Measurements from ENCODE around the gene FAM174C.

FAM174C gene

DNA sequence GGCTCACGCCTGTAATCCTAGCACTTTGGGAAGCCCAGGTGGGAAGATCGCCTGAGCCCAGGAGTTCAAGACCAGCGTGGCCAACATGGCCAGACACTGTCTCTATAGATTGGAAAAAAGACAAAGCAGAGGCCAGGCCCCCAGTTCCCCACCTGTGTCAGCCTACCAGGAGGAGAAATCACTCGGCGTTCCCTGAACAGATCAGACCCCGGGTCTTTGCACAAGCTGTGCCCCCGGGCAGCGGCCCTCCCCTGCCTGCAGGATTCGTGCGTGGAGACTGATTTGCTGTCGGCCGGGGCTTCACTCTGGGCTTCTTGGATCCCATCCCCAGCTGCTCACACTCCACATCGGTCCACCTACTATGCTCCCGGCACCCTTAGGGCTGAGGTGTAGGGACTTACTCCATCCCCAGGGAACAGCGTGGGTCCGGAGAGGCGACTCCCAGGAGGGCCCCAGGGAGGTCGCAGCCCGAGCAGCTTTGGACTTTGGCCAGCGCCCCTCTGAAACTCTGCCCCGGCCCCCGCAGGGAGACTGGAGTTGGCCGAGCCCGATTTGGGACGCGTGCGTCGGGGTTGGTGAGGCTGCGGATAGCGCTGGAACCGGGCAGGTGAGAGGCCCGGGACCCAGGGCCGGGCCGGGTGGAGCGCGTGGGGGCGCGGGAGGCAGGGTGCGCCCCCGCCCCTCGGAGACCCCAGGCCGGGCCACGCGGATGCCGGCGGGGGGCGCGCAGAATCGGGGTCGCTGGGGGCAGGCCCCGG, 9.8 kb downstream of the FAM174C start:
- DNase-seq (ENCODE audit: low read depth in 1 of 2, low spot score in 1 of 2): no peak

DNA sequence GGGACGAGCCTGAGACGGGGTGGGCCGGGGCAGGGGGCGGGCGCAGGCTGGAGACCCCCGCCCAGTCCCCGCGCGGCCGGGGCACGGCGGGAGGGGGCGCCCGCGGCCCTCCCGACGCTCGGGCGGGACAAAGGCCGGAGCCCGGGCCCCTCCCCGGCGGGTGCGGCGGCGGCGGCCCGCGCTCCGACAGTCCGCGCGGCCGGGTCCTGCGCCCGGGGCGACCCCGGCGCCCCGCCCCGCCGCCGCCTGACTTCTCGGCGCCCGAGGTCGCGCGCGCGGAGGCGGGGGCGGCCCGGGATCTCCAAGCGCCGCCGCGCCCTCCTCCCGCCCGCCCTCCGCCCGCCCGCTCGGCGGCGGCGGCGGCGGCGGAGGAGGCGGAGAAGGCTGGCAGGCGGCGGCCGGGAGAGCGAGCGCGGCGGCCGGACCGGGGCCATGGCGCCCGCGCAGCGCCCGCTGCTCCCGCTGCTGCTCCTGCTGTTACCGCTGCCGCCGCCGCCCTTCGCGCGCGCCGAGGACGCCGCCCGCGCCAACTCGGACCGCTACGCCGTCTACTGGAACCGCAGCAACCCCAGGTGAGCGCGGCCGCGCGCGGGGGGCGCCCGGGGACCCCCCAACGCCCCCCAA, 10.5 kb downstream of the FAM174C start, which contains the start of gene EFNA2:
TSS of gene EFNA2 (plus strand) at position 137 of the 624 bp plus-strand sequence. CDS start at position 433, 296 bp downstream.
- DNase-seq (ENCODE audit: low read depth in 1 of 2, low spot score in 1 of 2): no peak

DNA sequence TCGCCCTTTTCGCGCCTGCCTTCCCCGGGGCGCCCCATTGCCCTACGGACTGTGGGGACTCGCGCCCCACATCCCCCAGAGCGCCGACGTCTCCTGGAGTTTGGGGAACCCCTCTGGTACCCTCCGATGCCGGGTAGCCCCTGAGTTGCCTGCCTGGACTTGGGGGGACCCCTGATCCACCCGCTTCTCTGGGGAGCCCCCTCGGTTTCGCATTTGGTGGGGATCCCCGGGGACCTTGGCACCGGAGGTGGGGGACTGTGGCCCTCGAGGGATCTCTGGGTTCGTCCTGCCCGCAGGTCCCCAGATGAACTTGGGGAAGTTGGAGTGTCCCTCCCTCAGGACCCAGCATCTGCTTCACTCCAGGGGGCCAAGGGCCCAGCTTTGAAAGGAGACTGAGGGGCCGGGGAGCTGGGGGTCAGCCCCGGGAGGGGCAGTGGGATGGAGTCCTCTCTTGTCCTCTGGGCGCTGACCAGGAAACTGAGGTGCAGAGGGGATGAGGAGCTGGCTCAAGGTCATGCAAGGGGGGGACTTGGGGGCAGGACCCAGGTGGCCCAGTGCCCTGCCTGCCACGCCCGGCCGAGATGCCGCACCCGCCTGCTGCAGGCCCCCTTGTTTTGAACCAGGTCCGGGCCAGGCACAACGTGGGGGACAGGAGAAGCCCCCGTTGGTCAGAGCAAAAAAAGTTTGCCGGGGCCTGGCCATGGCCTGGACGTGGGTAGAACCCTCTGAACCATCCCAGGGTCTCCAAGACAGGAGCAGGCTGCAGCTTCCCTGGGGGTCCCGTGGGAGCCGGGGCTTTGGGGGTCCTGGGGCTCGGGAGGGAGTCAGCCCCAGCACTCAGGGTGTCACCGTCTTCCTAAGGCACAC, 11.4 kb downstream of the FAM174C start:
- no peak for DNase-seq (ENCODE audit: low read depth in 1 of 2, low spot score in 1 of 2)

DNA sequence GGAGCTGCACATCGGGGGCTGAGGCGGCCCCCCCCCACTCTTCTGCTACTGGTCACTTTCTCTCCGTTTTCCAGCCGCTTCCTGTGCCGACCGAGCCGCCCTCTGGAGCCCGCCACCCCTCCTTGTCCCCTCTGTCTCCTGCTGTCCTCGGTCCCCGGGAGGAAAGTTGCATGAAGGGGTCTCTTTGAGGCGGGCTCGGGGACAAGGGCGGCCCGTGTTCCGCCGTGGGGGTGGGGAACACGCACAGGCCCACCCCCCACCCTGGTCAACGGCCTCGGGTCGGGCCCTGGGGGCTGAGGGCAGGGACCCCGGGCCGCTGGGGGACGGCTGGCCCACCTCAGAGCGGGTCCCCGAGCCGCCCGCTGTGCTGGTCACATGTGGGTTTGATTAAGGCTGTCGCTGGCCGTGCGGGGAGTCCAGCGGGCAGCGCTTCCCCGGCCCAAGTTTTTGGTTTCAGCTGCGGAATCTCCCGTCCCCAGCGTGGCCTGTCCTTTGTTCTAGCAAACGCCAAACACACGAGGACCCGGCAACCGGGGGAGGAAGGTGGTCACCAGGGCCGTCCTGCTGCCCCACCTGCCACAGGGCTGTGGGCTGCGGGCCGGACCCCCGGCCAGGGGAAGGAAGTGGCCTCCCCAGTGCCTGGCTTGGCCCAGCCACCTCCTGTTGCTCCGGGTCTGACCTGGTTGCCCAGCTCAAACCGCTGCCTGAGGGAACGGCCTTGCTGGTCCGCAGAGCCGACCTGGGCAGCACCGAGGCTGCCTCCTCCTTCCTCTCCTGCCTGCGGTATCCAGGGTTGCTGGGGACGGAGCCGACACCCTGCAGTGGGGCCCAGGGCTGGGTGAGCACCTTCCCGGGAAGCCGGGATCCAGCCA, 12.3 kb downstream of the FAM174C start:
- no peak for DNase-seq (ENCODE audit: low read depth in 1 of 2, low spot score in 1 of 2)

DNA sequence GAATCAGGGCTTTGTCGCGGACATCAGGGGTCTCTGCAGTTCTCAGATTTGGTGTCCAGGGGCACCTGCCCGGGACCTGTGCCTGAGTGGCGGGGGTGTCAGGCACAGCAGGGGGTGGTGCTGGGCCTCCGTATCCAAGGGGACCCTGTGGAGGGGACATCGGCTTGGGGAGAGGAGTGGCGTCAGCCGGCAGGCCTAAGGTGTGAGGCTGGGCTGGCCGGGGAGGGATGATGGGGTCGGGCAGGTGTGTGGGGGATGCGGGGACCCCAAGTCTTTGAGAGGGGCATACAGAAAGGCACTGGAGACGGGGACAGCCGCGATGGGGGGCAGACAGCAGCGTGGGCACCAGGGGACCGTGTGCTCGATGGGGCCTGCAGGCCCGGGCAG, 12.9 kb downstream of the FAM174C start:
- DNase-seq (ENCODE audit: low read depth in 1 of 2, low spot score in 1 of 2): no peak

DNA sequence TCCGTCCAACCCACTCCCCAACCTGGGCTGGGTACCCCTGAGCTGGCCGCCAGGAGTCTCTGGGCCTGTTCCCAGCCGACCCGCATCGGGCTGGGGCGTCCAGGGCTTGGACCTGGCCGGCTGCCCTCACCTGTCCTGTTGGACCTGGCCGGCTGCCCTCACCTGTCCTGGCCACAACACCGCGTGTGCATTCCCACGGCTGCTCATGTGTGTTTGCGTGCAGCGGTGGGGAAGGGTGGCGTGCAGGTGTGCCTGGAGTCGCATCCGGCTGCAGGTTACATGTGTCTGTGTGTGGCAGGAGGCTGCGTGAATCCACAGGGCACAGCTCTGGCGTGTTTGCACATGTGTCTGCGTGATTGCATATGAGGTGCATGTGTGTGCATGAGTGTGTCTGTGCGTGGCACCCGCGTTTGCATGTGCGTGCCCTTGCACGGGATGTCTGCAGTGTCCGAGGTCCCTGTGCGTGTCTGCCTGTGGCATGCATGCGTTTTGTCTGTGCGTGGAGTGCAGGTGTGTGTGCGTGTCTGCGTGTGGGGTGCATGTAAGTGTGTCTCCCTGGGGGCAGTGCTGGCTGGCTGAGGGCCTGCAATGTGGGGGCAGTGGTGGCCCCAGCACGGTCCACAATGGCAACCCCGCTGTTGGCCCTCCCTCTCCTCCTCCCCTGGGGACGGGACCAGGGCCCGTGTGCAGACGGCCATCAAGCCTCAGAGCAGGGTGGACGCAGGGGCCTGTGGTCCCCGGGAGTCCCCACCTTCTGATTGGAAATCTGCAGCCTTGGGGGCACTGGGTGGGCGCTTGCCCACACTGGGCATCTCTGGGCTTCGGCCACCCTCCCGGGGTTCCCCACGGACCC, 13.7 kb downstream of the FAM174C start:
- DNase-seq (ENCODE audit: low read depth in 1 of 2, low spot score in 1 of 2): no peak

DNA sequence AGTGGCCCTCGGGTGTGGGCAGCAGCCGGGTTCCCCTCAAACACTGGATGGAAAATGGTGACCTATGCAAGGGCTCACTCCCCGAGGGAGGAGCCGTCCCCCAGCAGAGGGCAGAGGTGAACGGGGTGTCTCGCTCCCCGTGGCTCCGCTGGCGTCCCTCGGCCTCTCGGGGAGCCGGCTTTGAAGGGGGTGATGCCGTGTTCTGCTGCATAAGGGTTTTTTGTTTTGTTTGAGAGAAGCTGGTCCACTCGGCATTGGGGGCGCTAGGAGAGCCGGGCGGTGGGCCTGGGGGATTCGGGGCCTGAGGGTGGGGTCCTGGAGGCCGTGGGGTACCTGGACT, 14.3 kb downstream of the FAM174C start:
- DNase-seq (ENCODE audit: low read depth in 1 of 2, low spot score in 1 of 2): no peak

DNA sequence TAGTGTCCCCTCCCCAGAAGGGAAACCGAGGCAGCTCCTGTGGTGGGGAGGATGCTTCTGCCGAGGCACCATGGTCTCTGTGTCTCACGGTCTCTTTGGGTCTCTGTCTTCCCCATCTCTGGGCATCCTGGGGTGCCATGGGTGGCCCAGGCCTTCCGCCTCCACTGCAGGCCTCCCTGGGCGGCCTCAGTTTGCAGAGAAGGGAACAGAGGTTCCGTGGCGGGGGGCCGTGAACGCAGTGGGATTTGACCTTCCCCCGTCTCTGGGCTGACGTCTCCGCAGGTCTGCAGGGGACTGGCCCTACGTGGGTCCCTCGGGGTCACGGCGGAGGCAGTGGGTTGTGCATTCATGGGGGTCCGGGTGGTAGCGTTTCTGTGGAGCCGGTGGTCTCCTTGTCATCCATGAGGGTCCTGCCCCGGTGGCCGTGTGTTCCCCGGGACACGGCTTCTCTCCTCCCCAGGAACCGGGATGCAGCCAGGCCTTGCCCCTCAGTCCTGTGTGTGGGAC, 14.9 kb downstream of the FAM174C start:
- no peak for DNase-seq (ENCODE audit: low read depth in 1 of 2, low spot score in 1 of 2)

DNA sequence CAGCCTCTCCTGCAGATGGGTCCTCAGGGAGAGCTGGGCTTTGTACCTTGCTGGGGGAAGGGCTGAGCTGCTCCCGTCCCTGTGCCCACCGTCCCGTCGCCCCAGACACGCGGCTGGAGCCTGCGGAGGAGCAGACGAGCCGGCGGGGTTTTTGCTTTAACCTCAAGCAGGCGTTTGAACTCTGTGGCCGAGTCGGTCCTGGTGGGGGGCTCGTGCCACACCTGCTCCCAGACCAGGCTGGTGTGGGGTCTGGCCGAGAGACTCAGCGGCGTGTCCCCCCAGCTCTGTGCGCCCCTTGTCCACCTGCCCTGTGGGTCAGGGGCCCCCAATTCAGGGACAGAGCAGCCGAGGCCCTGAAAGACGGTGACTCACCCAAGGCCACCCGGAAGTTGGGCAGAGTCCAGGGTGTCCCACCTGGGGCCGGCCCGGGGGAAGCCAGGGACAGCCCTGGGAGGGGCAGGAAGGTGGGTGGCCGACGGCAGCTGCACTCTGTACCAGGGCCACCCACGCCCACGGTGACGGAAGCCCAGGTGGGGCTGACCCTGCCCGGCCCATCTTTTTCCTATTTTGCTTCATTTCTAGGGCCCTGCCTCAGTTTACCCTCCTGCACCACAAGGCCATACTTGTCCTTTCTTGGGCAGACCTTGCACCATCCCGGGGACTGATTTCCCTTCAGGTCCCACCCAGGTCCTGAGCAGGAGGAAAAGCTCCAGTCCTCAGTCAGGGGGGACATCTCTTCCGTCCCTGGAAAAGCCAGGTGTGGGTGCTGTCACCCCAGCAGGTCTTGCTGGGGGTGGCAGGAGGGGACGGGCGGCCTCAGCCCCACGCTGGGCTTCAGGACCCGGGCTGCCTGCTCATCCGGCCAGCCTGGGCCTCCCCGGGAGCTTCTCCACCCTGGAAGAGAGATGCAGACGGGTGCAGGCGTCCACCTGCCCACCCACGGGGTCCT, 15.6 kb downstream of the FAM174C start:
- no peak for DNase-seq (ENCODE audit: low read depth in 1 of 2, low spot score in 1 of 2)

DNA sequence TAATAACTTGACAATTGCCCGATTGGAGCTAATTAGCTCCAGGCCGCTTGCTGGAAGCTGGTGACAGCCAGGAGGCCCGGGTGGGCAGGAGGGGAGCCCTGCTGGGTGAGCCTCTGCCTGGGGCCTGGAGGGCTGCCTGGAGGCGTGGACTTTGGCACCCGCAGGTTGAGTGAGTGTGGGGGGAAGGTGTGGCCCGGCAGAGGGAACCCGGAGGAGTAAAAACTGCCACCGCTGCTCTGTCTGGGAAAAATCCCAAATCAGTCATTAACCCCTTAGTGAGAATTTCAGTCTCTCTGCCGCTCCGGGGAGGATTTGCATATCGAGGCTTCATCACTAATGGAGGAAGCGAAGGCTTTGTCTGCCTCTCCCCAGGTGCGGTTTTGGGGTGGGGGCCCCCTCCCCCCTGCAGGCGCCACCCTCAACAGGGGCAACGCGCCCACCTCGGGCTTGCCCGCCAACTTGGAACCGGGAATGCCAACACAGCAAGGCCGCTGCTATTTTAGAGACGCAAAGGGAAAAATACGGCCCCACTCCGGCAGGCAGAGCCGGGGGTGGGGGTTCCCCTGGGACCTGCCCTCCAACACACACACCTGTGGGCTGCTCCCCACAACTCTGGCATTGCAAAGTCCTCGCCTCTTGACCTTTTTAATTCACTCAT, 16.6 kb downstream of the FAM174C start:
- DNase-seq (ENCODE audit: low read depth in 1 of 2, low spot score in 1 of 2): no peak

DNA sequence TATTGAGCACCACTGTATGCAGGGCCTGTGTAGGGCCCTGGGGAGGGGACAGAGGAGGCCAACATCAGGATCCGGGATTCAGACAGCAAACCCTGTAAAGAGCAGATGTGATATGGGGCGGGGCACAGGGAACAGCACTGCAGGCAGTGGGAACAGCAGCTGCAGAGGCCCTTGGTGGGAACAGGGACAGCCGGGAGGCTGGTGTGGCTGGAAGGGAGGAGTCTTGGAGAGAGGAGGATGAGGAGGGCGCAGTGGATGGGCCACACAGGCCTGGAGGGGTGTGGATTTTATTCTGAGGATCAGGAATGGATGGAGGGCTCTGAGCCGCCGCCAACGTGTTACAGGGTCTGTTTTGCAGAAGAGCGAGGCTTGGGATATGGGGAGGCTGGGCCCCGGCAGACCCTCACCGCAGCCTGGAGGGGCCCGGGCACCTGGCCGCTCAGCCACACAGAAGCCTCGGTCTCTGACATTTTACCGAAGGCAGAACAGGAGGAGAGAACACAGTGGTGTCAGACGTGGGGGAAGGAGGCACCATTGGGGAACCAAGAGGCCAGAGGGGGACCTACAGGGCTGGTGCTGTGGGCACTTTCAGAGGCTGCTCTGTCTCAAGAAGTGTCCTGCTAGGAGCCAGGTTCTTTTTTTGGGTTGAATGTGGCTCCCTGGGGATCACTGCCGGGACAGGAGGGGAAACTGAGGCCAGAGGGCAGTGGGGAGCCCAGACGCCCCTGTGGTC, 17.3 kb downstream of the FAM174C start:
- DNase-seq (ENCODE audit: low read depth in 1 of 2, low spot score in 1 of 2): no peak

DNA sequence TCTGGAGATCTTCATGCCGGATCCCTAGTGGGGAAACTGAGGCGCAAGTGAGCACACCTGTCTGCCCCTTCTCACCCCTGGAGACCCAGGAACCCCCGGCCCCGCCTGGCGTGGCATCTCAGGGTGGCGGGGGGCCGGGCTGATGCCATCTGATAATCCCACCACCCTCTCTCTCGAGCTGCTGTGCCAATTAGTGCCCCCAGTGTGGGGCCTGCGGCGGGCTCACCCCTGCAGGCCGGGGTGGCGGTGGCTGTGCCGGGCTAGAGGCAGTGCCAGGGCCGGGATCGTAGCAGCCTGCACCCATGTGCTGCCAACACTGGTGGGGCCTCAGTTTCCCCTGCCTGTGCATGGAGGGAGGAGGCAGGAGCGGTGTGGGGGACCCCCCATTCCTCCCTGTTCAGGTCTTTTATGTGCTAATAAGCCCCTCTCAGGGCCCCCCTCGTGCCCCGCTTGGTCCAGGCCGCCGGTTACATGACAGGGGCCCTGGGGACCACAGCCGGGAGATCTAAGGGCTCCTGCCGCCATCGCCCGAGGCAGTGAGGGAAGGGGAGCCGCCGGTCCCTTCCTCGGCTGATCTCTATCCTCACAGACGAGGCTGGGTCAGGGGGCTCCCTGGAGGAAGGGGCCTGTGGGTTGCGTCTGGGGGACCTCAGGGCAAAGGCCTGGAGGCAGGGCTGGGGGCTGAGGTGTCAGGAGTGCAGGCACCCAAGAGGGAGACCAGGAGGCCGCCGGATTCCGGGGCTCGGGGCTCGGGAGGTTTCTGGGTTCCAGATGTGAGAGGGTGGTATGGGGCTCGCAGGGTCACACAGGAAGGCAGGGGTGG, 18.7 kb downstream of the FAM174C start:
- DNase-seq (ENCODE audit: low read depth in 1 of 2, low spot score in 1 of 2): no peak

DNA sequence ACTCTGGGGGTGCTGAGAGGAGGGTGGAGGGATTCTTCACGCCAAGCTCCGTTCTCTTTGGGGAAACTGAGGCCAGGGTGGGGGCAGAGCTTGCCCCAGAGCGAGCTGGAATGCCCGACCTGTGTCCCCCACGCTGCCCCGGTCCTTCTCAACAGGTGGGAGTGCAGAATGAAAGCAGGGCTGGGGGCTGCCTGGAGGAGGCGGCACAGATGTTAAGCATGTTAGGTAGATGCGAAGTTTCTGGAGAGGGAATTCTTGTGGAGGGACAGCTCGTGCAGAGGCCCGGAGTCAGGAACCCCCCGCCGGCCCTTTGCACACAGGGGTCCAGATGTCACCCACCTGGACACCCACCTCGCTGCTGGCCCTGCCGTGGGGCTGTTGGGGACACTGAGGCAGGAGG, 19.4 kb downstream of the FAM174C start:
- DNase-seq (ENCODE audit: low read depth in 1 of 2, low spot score in 1 of 2): no peak

DNA sequence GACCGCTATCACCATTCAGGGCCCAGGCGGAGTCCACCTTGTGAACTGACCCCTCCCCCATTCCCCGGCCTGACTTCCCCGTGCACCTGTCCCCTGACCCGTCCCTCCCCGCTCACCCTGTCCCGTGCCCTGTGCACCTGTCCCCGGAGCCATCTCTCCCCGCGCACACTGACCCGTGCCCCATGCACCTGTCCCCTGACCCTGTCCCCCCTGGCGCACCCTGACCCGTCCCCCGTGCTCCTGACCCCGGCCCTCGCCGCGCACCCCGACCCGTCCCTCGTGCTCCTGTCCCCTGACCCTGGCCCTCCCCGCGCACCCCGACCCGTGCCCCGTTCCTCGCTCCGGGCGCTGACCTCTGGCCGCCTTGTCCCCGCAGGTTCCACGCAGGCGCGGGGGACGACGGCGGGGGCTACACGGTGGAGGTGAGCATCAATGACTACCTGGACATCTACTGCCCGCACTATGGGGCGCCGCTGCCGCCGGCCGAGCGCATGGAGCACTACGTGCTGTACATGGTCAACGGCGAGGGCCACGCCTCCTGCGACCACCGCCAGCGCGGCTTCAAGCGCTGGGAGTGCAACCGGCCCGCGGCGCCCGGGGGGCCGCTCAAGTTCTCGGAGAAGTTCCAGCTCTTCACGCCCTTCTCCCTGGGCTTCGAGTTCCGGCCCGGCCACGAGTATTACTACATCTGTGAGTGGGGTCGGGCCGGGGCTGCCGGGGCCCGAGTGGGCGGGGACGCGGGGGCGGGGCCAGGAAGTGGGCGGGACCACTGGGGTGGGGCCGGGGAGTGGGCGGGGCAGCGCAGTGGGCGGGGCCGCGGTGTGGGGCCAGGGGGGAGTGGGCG, 20.1 kb downstream of the FAM174C start:
- DNase-seq (ENCODE audit: low read depth in 1 of 2, low spot score in 1 of 2): peak in 1 of 2 donors; percentile 41

DNA sequence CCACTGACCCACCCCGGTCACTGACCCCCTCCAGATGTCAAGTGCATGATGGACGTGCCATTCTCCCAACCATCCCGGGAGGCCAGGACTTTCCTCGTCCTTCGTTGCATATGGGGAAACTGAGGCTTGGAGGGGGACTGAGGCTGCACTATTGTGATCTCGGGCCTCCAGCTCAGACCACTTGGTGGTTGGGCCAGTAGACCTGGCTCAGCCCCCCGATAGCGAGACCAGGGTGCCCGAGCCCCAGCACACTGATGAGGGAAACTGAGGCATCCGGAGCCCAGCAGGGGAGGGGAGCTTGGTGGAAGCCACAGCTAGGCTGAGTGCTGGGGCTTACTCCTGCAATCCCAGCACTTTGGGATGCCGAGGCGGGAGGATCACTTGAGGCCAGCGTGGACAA, 20.7 kb downstream of the FAM174C start:
- DNase-seq (ENCODE audit: low read depth in 1 of 2, low spot score in 1 of 2): no peak
